Measurements from ENCODE around the gene GALNT2. TPM values are rescaled to one million over a fixed set of nuclear protein-coding genes. Genes with fewer than 3 reads are reported as not detected.

GALNT2 gene
- total RNA-seq: 61.7 and 64.3 TPM in 2 replicates

GRCh38 chr1:230066466-230067404 is at the start of gene GALNT2:
GALNT2 (plus strand) TSS chr1:230067238; CDS start chr1:230067281, 43 bp downstream.

